PC-9 (cell line): ENCODE results near the gene POLDIP2.

Experiments used
- CTCF ChIP-seq: fragments of 200-600 bp; sonication (generic); conservative IDR thresholded peaks from 2 replicates; pipeline ENCODE4 v1.6.1; 2017; ENCODE audit warnings: mixed run types, antibody characterized with exemption, mild to moderate bottlenecking, moderate library complexity
- EZH2 ChIP-seq: fragments of 200-600 bp; sonication (generic); IDR thresholded peaks from 2 replicates; pipeline ENCODE4 v1.8.0; 2017; ENCODE audit warnings: antibody characterized with exemption, low read depth

- TF ChIP-seq CTCF (no peak), EZH2 (no peak)
These were observed 13.8 kb downstream of the POLDIP2 start for GRCh38 chr17:28343491-28343932.
